Measurements from ENCODE around the gene ACSF3.

Gene ACSF3

GRCh38 chr16:89144681-89145080, 51.0 kb downstream of the ACSF3 start:
- Histone ChIP-seq H3K79me2 (ENCODE audit: control insufficient read depth, insufficient read depth, low read length, poor library complexity) (no peaks in the 10 kb centered on the region), H2AK5ac (ENCODE audit: low read length) (no peak overlapping the region), H3K27ac (ENCODE audit: low read depth, low read length) (no peak overlapping the region), H3K36me3 (ENCODE audit: control insufficient read depth in 1 of 2, insufficient read depth in 2 of 2, low read length in 2 of 2) (peaks cover 43 to 60% of the 10 kb centered on the region in 2 experiments), H4K12ac (ENCODE audit: low read depth, low read length) (no peak overlapping the region), H3K23ac (ENCODE audit: low read length) (no peak overlapping the region), H3K14ac (ENCODE audit: low read length) (no peak overlapping the region), H2BK5ac (ENCODE audit: low read depth, low read length, poor library complexity) (no peak overlapping the region), H3K18ac (ENCODE audit: low read length) (no peak overlapping the region), H2BK12ac (ENCODE audit: low read length) (no peak overlapping the region), H3K79me1 (ENCODE audit: low read length) (no peaks in the 10 kb centered on the region), H4K91ac (ENCODE audit: low read depth, low read length) (no peak overlapping the region), H3K9ac (ENCODE audit: low read length) (no peak overlapping the region), H3K4me3 (ENCODE audit: low read depth, low read length) (no peak overlapping the region), H4K8ac (ENCODE audit: low read depth, low read length) (no peak overlapping the region), H3K4me1 (ENCODE audit: control insufficient read depth in 1 of 2, insufficient read depth in 2 of 2, low read length in 2 of 2) (no peaks in the 10 kb centered on the region), H3K9me3 (ENCODE audit: insufficient read depth, low read depth, low read length) (peaks cover 2% of the 10 kb centered on the region), H3K4ac (ENCODE audit: low read depth, low read length) (no peak overlapping the region), H3K27me3 (ENCODE audit: insufficient read depth, low read length) (no peaks in the 10 kb centered on the region), H2BK120ac (ENCODE audit: insufficient read depth, low read length, poor library complexity) (no peak overlapping the region), H3K4me2 (ENCODE audit: low read length) (no peak overlapping the region), H2AFZ (ENCODE audit: insufficient read depth, low read length, poor library complexity) (no peak overlapping the region)
- no peak for DNase-seq
- WGBS (ENCODE audit: extremely low coverage, insufficient coverage, insufficient read length) = no CpG with 5 or more reads among the region's 6 CpGs

DNA sequence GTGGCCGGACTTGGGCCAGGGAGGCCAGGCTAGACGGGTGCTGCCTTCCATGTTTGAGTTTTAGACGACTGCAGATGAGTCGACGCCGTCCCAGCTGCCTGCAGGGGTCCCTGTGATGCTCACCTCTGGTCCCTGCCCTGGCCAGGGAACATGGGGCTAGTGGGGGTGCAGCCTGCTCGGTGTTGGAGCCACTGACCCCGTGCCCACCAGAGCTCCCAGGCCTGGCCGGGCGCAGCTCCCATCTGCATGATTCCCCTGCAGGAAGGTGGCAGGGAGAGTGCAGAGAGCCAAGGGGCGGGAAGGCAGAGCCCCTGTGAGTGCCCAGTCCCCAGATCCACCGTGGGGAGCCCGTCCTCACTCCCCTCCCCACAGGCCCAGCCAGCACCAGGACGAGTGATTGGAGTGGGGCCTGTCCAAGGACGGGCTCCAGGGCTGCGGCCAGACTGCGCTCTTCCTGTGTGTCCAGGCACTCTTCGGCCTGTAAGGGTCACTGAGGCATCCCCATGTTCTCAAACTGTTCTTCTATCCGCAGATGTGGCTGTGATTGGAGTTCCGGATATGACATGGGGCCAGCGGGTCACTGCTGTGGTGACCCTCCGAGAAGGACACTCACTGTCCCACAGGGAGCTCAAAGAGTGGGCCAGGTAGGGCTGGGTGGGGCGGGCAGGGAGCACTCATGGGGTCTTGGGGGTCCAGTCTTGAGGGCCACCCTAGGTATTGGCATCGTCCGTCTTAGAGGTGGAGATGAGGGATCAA, 51.9 kb downstream of the ACSF3 start:
- no peak overlapping the region for H2BK12ac ChIP-seq (ENCODE audit: low read length)

GRCh38 chr16:89146211-89147005, 52.8 kb downstream of the ACSF3 start:
- Histone ChIP-seq H3K4me1 (ENCODE audit: control insufficient read depth in 1 of 2, insufficient read depth in 2 of 2, low read length in 2 of 2) (no peaks in the 10 kb centered on the region), H3K27ac (ENCODE audit: low read depth, low read length) (no peak overlapping the region), H3K79me1 (ENCODE audit: low read length) (no peaks in the 10 kb centered on the region), H3K36me3 (ENCODE audit: control insufficient read depth in 1 of 2, insufficient read depth in 2 of 2, low read length in 2 of 2) (peaks cover 35 to 54% of the 10 kb centered on the region in 2 experiments), H2AFZ (ENCODE audit: insufficient read depth, low read length, poor library complexity) (no peak overlapping the region), H3K9ac (ENCODE audit: low read length) (no peak overlapping the region), H3K27me3 (ENCODE audit: insufficient read depth, low read length) (no peaks in the 10 kb centered on the region), H3K4ac (ENCODE audit: low read depth, low read length) (no peak overlapping the region), H3K9me3 (ENCODE audit: insufficient read depth, low read depth, low read length) (peaks cover 2% of the 10 kb centered on the region), H4K12ac (ENCODE audit: low read depth, low read length) (no peak overlapping the region), H2BK5ac (ENCODE audit: low read depth, low read length, poor library complexity) (no peak overlapping the region), H3K18ac (ENCODE audit: low read length) (no peak overlapping the region), H2AK5ac (ENCODE audit: low read length) (no peak overlapping the region), H2BK120ac (ENCODE audit: insufficient read depth, low read length, poor library complexity) (no peak overlapping the region), H2BK12ac (ENCODE audit: low read length) (no peak overlapping the region), H3K23ac (ENCODE audit: low read length) (no peak overlapping the region), H4K91ac (ENCODE audit: low read depth, low read length) (no peak overlapping the region), H3K4me2 (ENCODE audit: low read length) (no peak overlapping the region), H3K4me3 (ENCODE audit: low read depth, low read length) (no peak overlapping the region), H3K79me2 (ENCODE audit: control insufficient read depth, insufficient read depth, low read length, poor library complexity) (no peaks in the 10 kb centered on the region), H4K8ac (ENCODE audit: low read depth, low read length) (no peak overlapping the region), H3K14ac (ENCODE audit: low read length) (no peak overlapping the region)
- no peak for DNase-seq
- WGBS (ENCODE audit: extremely low coverage, insufficient coverage, insufficient read length) = no CpG with 5 or more reads among the region's 21 CpGs

More for the DNA sequence above, 51.9 kb downstream of the ACSF3 start:
- Histone ChIP-seq H4K8ac (ENCODE audit: low read depth, low read length) (no peak overlapping the region), H3K4me3 (ENCODE audit: low read depth, low read length) (no peak overlapping the region), H3K18ac (ENCODE audit: low read length) (no peak overlapping the region), H3K27me3 (ENCODE audit: insufficient read depth, low read length) (no peaks in the 10 kb centered on the region), H3K36me3 (ENCODE audit: control insufficient read depth in 1 of 2, insufficient read depth in 2 of 2, low read length in 2 of 2) (peaks cover 39 to 56% of the 10 kb centered on the region in 2 experiments), H3K4me1 (ENCODE audit: control insufficient read depth in 1 of 2, insufficient read depth in 2 of 2, low read length in 2 of 2) (no peaks in the 10 kb centered on the region), H3K9ac (ENCODE audit: low read length) (no peak overlapping the region), H3K79me2 (ENCODE audit: control insufficient read depth, insufficient read depth, low read length, poor library complexity) (no peaks in the 10 kb centered on the region), H3K27ac (ENCODE audit: low read depth, low read length) (no peak overlapping the region), H4K12ac (ENCODE audit: low read depth, low read length) (no peak overlapping the region), H3K9me3 (ENCODE audit: insufficient read depth, low read depth, low read length) (peaks cover 2% of the 10 kb centered on the region), H2BK120ac (ENCODE audit: insufficient read depth, low read length, poor library complexity) (no peak overlapping the region), H3K4me2 (ENCODE audit: low read length) (no peak overlapping the region), H2AFZ (ENCODE audit: insufficient read depth, low read length, poor library complexity) (no peak overlapping the region), H3K23ac (ENCODE audit: low read length) (no peak overlapping the region), H3K4ac (ENCODE audit: low read depth, low read length) (no peak overlapping the region), H2BK5ac (ENCODE audit: low read depth, low read length, poor library complexity) (no peak overlapping the region), H3K14ac (ENCODE audit: low read length) (no peak overlapping the region), H3K79me1 (ENCODE audit: low read length) (no peaks in the 10 kb centered on the region), H2AK5ac (ENCODE audit: low read length) (no peak overlapping the region), H4K91ac (ENCODE audit: low read depth, low read length) (no peak overlapping the region)
- DNase-seq = no peak
- WGBS (ENCODE audit: extremely low coverage, insufficient coverage, insufficient read length) = no CpG with 5 or more reads among the region's 25 CpGs

DNA sequence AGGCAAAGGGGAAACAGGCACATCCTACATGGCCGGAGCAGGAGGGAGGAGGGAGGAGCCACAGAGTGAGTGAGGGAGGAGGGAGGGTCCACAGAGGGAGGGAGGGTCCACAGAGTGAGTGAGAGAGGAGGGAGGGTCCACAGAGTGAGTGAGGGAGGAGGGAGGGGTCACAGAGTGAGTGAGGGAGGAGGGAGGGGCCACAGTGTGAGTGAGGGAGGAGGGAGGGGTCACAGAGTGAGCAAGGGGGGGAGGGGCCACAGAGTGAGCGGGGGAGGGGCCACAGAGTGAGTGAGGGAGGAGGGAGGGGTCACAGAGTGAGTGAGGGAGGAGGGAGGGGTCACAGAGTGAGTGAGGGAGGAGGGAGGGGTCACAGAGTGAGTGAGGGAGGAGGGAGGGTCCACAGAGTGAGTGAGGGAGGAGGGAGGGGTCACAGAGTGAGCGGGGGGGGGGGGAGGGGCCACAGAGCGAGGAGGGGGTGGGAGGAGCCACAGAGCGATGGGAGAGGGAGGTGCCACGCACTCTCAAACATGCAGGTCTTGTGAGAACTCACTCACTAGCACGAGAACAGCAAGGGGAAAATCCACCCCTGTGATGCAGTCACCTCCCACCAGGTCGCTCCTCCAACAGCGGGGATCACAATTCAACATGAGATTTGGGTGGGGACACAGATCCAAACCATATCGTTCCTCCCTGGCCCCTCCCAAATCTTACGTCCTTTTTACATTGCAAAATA, 53.6 kb downstream of the ACSF3 start:
- H3K4me1 ChIP-seq (ENCODE audit: control insufficient read depth in 1 of 2, insufficient read depth in 2 of 2, low read length in 2 of 2) = no peaks in the 10 kb centered on the region
- no peaks in the 10 kb centered on the region for H3K27me3 ChIP-seq (ENCODE audit: insufficient read depth, low read length)
- no peak overlapping the region for H4K91ac ChIP-seq (ENCODE audit: low read depth, low read length)
- no peak overlapping the region for H3K14ac ChIP-seq (ENCODE audit: low read length)
- no peak overlapping the region for H4K12ac ChIP-seq (ENCODE audit: low read depth, low read length)
- H3K36me3 ChIP-seq (ENCODE audit: control insufficient read depth in 1 of 2, insufficient read depth in 2 of 2, low read length in 2 of 2) = peaks cover 28 to 49% of the 10 kb centered on the region in 2 experiments
- H2BK12ac ChIP-seq (ENCODE audit: low read length) = no peak overlapping the region
- no peak overlapping the region for H2BK120ac ChIP-seq (ENCODE audit: insufficient read depth, low read length, poor library complexity)
- no peak overlapping the region for H3K4me3 ChIP-seq (ENCODE audit: low read depth, low read length)
- H3K4ac ChIP-seq (ENCODE audit: low read depth, low read length) = no peak overlapping the region
- H2AK5ac ChIP-seq (ENCODE audit: low read length) = no peak overlapping the region
- WGBS (ENCODE audit: extremely low coverage, insufficient coverage, insufficient read length) = no CpG with 5 or more reads among the region's 11 CpGs
- H3K4me2 ChIP-seq (ENCODE audit: low read length) = no peak overlapping the region
- no peak overlapping the region for H2BK5ac ChIP-seq (ENCODE audit: low read depth, low read length, poor library complexity)
- no peaks in the 10 kb centered on the region for H3K79me2 ChIP-seq (ENCODE audit: control insufficient read depth, insufficient read depth, low read length, poor library complexity)
- no peak overlapping the region for H4K8ac ChIP-seq (ENCODE audit: low read depth, low read length)
- no peak overlapping the region for H3K23ac ChIP-seq (ENCODE audit: low read length)
- H3K18ac ChIP-seq (ENCODE audit: low read length) = no peak overlapping the region
- no peak for DNase-seq
- peaks cover 2% of the 10 kb centered on the region for H3K9me3 ChIP-seq (ENCODE audit: insufficient read depth, low read depth, low read length)
- H3K27ac ChIP-seq (ENCODE audit: low read depth, low read length) = no peak overlapping the region
- H3K9ac ChIP-seq (ENCODE audit: low read length) = no peak overlapping the region
- no peaks in the 10 kb centered on the region for H3K79me1 ChIP-seq (ENCODE audit: low read length)
- no peak overlapping the region for H2AFZ ChIP-seq (ENCODE audit: insufficient read depth, low read length, poor library complexity)
